Pancreas (tissue), 10 donors: ENCODE results near the gene CD47. TPM values are rescaled to one million over a fixed set of nuclear protein-coding genes. Genes with fewer than 3 reads are reported as not detected.
A peak's percentile ranks its signal among the peaks of the same experiment; 100 is the strongest.

Source experiments
- ATAC-seq, 4 donors: fragments of 200-7000 bp; cut with Tn5 transposase; one replicate each; pipeline versions ENCODE4 v1.8.0 to v1.9.1; 2020; ENCODE audit warnings: mild to moderate bottlenecking in 4 of 4, moderate library complexity in 4 of 4
- DNase-seq, 6 donors: peaks; one replicate each; pipeline ENCODE4 v3.0.0-alpha.2; 2020
- FAIRE-seq: peaks from 2 replicates; lab custom pipeline; 2012; peaks lifted over from hg19 to GRCh38; lab: Jason Lieb, UNC
- H3K27ac ChIP-seq, 4 donors: fragments of 200-600 bp; sonication (generic); 1 replicate in 3 of 4; 2 replicates in 1 of 4; pipeline versions ENCODE4 v1.5.0 to v1.8.0; 2020
- H3K27me3 ChIP-seq, 4 donors: fragments of 200-600 bp; one replicate each; pipeline ENCODE4 v1.8.0; 2021
- H3K36me3 ChIP-seq, 3 donors: fragments of 200-600 bp; sonication (generic) in 1 of 3; one replicate each; pipeline versions ENCODE4 v1.5.0 to v1.8.0; 2020 to 2021
- H3K4me1 ChIP-seq, 3 donors: fragments of 200-600 bp; one replicate each; pipeline ENCODE4 v1.8.0; 2021
- H3K4me3 ChIP-seq, 4 donors: fragments of 200-600 bp; sonication (generic) in 2 of 4; one replicate each; pipeline versions ENCODE4 v1.5.0 to v1.8.0; 2020 to 2021
- H3K9me3 ChIP-seq, 4 donors: fragments of 200-600 bp; one replicate each; pipeline ENCODE4 v1.8.0; 2021
- WGBS, 2 donors: extraction: QIAGEN DNeasy Blood & Tissue Kit; methylation state at CpG; one replicate each; pipeline ENCODE4 v1.1.7; 2013; 5-methylcytosine and 5-hydroxymethylcytosine counted together
- intact Hi-C, 3 donors: fragments of 100-400 bp; cut with DNase I; formaldehyde crosslinking; loops; one replicate each; pipeline versions ENCODE4 v1.11.1 to v1.14.2; 2022
- polyA plus RNA-seq, 2 donors: library from polyadenylated mRNA; stranded (reverse); fragments of 200-250 nt; gene quantifications; one replicate each; pipeline ENCODE4 v1.2.3, GENCODE V29; 2013
- total RNA-seq, 6 donors: library from RNA; stranded (reverse); fragmentation: NEBNext Ultra II Directional in 4 of 6; extraction: Animal tissue kit (Norgen Biotek cat#: 25700) in 4 of 6; gene quantifications; one replicate each; pipeline versions ENCODE4 v1.2.1 to v1.2.4, GENCODE V29; 2021 to 2023
- TF ChIP-seq, protein P1 (sequence below), 4 donors: fragments of 200-600 bp; sonication (generic) in 3 of 4; IDR thresholded peaks; one replicate each; pipeline versions ENCODE4 v1.5.0 to v1.8.0; 2021; ENCODE audit warnings: antibody characterized with exemption in 4 of 4
- donor health status: healthy with polysubstance abuse.
- donor health status: DM: no; HTN: no; CAD: no; lungs with moderate emphysema.
- donor health status: DM: no; HTN: no; CAD: no.
- donor health status: control.
- donor health status: control.
- donor health status: Bipolar disorder and iron deficiency.
- donor health status: DM: yes; HTN: yes; CAD: no.
- donor health status: DM: no; HTN: no; CAD: no.
- donor health status: DM: no; HTN: no; CAD: no.
- donor health status: DM: yes; HTN: yes; CAD: no.

The CD47 gene
- total and polyA plus RNA-seq, 8 donors: 14.8 to 107 (median 27.1) TPM

DNA sequence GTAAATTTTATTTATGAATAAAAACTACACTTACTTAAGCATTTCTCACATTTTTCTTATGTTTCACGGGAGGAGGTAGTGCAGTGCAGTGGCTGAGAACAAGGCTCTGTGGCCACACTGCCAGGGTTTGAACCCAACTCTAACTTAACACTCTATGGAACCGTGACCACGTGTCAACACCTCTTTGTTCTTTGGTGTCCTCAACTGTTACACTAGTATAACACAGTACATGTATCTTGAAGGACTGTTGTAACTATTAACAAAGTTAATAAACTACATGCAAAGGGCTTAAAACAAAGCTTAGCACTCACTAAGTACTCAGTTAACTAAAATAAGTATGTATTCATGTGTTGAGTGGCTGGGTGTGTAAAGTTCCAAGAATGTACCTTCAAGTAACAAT, 19.5 kb downstream of the CD47 start:
- TF ChIP-seq, protein P1, sequence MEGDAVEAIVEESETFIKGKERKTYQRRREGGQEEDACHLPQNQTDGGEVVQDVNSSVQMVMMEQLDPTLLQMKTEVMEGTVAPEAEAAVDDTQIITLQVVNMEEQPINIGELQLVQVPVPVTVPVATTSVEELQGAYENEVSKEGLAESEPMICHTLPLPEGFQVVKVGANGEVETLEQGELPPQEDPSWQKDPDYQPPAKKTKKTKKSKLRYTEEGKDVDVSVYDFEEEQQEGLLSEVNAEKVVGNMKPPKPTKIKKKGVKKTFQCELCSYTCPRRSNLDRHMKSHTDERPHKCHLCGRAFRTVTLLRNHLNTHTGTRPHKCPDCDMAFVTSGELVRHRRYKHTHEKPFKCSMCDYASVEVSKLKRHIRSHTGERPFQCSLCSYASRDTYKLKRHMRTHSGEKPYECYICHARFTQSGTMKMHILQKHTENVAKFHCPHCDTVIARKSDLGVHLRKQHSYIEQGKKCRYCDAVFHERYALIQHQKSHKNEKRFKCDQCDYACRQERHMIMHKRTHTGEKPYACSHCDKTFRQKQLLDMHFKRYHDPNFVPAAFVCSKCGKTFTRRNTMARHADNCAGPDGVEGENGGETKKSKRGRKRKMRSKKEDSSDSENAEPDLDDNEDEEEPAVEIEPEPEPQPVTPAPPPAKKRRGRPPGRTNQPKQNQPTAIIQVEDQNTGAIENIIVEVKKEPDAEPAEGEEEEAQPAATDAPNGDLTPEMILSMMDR (IDR thresholded peaks at IDR 0.05): no peak
- ATAC-seq: no peak

DNA sequence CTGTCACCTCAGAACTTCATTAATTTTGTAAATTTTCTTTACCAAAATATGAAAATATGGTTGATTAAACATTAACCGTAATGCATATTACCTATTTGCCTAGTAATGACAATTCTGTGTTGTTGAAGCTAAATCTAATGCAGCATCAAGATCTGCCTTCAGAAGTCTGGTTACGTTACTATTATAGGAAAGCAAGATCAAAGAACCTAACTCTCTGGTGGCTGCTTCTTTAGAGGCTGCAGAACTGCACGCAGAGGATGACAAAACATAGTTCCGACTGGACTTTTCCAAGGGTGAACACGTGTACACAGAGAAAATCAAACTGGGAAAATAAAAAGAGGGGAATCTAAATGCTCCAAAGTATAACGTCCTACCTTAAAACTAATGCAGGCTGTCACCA, 20.5 kb downstream of the CD47 start:
- H3K4me1 ChIP-seq: peaks cover 0 to 12% (median 0%) of the 10 kb centered on the region in 3 donors
- ATAC-seq: no peak
- no peaks in the 10 kb centered on the region for H3K36me3 ChIP-seq
- H3K27ac ChIP-seq: no peak overlapping the region
- H3K4me3 ChIP-seq: no peak overlapping the region
- no peaks in the 10 kb centered on the region for H3K27me3 ChIP-seq
- WGBS, 2 donors: 79% methylated on average over 6 of the region's 6 CpGs
- no peaks in the 10 kb centered on the region for H3K9me3 ChIP-seq
- no peak for DNase-seq
- TF ChIP-seq, protein P1 (IDR thresholded peaks at IDR 0.05): no peak
- intact Hi-C loops: no loop called here
- FAIRE-seq: no peak

More for the DNA sequence above, 19.5 kb downstream of the CD47 start:
- intact Hi-C loops: no loop called here
- DNase-seq (no peak), FAIRE-seq (no peak)
- WGBS, 2 donors: 93 to 95% methylated on average over 3 of the region's 3 CpGs
- Histone ChIP-seq H3K9me3 (no peaks in the 10 kb centered on the region), H3K27ac (no peak overlapping the region), H3K4me3 (no peak overlapping the region), H3K4me1 (peaks cover 0 to 12% (median 0%) of the 10 kb centered on the region in 3 donors), H3K36me3 (no peaks in the 10 kb centered on the region), H3K27me3 (no peaks in the 10 kb centered on the region)

DNA sequence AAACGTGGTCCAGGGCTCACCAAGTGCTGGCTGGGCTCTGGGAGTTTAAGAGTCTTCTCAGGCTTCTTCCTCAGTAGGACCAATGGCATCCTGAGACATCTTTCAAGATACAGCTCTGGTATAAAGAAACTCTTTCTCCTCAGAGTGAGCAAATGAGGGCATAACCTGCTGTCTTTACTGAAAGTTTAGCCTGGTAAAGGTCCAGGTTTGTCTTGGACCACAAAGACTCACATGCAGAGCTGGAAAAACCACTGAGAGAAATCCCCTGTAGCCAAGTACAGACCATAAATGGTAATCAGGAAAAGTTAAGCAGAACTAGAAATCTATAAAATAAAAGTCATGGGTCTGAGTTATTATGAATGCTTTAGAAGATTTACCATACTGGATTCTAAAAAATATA, 23.1 kb downstream of the CD47 start:
- Histone ChIP-seq H3K27me3 (no peaks in the 10 kb centered on the region), H3K36me3 (no peaks in the 10 kb centered on the region), H3K9me3 (no peaks in the 10 kb centered on the region), H3K4me1 (peaks cover 0 to 12% (median 4%) of the 10 kb centered on the region in 3 donors), H3K4me3 (no peak overlapping the region), H3K27ac (no peak overlapping the region)
- FAIRE-seq: no peak
- WGBS, 2 donors: 13 to 28% methylated on average over 1 of the region's 1 CpG
- intact Hi-C loops: no loop called here
- DNase-seq: no peak
- peak in 1 of 4 donors; percentile 69 for ATAC-seq
- TF ChIP-seq, protein P1 (IDR thresholded peaks at IDR 0.05): no peak

DNA sequence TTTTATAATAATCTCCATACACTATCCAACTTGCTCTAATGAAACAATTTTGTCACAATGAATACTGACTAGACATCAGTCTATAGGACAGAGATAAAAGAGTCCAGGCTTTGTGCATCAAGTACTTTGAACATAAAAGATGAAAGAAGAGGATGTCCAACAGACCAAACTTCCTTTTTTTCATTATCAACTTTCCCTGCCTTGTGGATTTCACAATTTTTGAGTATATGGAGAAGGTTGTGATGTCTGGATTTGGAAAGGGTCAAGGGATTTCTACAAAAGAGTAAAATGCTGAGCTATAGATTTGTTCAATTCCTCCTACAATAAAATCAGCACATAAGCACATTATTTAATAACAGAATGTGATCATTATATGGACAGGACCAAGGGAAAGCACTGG, 25.7 kb downstream of the CD47 start:
- DNase-seq (no peak), FAIRE-seq (no peak), ATAC-seq (no peak)
- Histone ChIP-seq H3K36me3 (no peaks in the 10 kb centered on the region), H3K27me3 (no peaks in the 10 kb centered on the region), H3K4me1 (peaks cover 0 to 12% (median 4%) of the 10 kb centered on the region in 3 donors), H3K4me3 (no peak overlapping the region), H3K9me3 (no peaks in the 10 kb centered on the region), H3K27ac (no peak overlapping the region)
- intact Hi-C loops: no loop called here
- TF ChIP-seq, protein P1 (IDR thresholded peaks at IDR 0.05): no peak

DNA sequence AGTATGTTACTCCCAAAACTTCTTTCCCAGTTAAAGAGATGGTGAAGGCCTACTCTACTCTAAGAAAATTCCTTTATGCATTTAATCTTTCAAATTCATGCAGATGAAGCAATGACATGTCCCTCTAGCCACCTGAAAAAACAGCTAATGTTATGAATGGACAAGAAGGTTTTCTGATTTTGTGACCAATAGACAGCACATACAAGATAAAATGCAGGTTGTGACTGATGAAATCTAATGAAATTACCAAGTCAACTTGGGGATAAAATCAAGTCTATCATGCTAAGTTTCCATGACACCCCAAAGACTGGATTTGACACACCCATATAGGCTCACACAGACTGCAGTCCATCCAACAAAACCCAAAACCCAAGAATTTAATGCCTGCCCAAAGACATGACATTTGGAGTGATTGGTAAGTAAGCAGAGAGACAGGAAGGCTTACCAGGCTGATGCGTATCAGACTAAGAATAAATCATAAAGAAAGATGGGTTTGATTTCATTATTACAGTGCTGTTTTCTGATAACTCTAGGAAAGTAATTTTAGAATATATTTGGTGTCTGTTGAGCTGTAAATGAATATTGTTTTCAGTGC, 26.4 kb downstream of the CD47 start:
- no peak overlapping the region for H3K27ac ChIP-seq
- WGBS, 2 donors: 96% methylated on average over 1 of the region's 1 CpG
- peaks cover 0 to 12% (median 4%) of the 10 kb centered on the region in 3 donors for H3K4me1 ChIP-seq
- no peak for ATAC-seq
- no peaks in the 10 kb centered on the region for H3K36me3 ChIP-seq
- no peaks in the 10 kb centered on the region for H3K27me3 ChIP-seq
- TF ChIP-seq, protein P1 (IDR thresholded peaks at IDR 0.05): no peak
- H3K4me3 ChIP-seq: no peak overlapping the region
- intact Hi-C loops: no loop called here
- no peak for FAIRE-seq
- H3K9me3 ChIP-seq: no peaks in the 10 kb centered on the region
- DNase-seq: no peak
